Keratinocyte (primary cell): ENCODE measurements around the gene SEC14L3. TPM values are rescaled to one million over a fixed set of nuclear protein-coding genes. Genes with fewer than 3 reads are reported as not detected.
A peak's percentile ranks its signal among the peaks of the same experiment; 100 is the strongest.

Experiments
- DNase-seq: peaks from one replicate; pipeline ENCODE4 v3.0.0-alpha.2; 2011; ENCODE audit warnings: low read depth, missing footprints, low spot score
- FAIRE-seq: peaks from 2 replicates; lab custom pipeline; 2011; peaks lifted over from hg19 to GRCh38; lab: Jason Lieb, UNC
- H2AFZ ChIP-seq: 2 replicates; pipeline ENCODE4 v1.6.0; 2012; ENCODE audit warnings: low read length, control low read depth, inconsistent platforms; ENCODE audit not compliant: control insufficient read depth
- H3K27ac ChIP-seq: 2 replicates; pipeline ENCODE4 v1.5.1; 2011; ENCODE audit warnings: low read length; ENCODE audit not compliant: control insufficient read depth, insufficient read depth
- H3K27me3 ChIP-seq: 3 replicates; pipeline ENCODE4 v1.6.0; 2011; ENCODE audit warnings: low read length; ENCODE audit not compliant: control insufficient read depth, insufficient read depth; ENCODE audit errors: extremely low read depth
- H3K36me3 ChIP-seq, 2 experiments: 2 replicates in 1 of 2; 3 replicates in 1 of 2; pipeline ENCODE4 v1.5.1; 2011; ENCODE audit warnings: low read length in 2 of 2, mild to moderate bottlenecking in 1 of 2; ENCODE audit not compliant: control insufficient read depth in 2 of 2, insufficient read depth in 2 of 2; ENCODE audit errors: extremely low read depth in 1 of 2
- H3K4me1 ChIP-seq: 3 replicates; pipeline ENCODE4 v1.5.1; 2011; ENCODE audit warnings: low read length; ENCODE audit not compliant: control insufficient read depth, insufficient read depth; ENCODE audit errors: extremely low read depth
- H3K4me2 ChIP-seq: 3 replicates; pipeline ENCODE4 v1.6.0; 2011; ENCODE audit warnings: low read depth, low read length; ENCODE audit not compliant: control insufficient read depth, insufficient read depth; ENCODE audit errors: extremely low read depth
- H3K4me3 ChIP-seq, 3 experiments: fragments of 200-600 bp in 1 of 3; sonication (generic) in 1 of 3; 2 replicates in 2 of 3; 3 replicates in 1 of 3; pipeline ENCODE4 v1.5.1; 2011 to 2016; ENCODE audit warnings: low read length in 3 of 3, mild to moderate bottlenecking in 3 of 3, control low read depth in 2 of 3, inconsistent platforms in 1 of 3, low read depth in 1 of 3, mixed read lengths in 1 of 3, mixed run types in 1 of 3, moderate library complexity in 1 of 3; ENCODE audit not compliant: control insufficient read depth in 2 of 3, insufficient read depth in 2 of 3; ENCODE audit errors: extremely low read depth in 1 of 3
- H3K79me2 ChIP-seq: 2 replicates; pipeline ENCODE4 v1.6.0; 2012; ENCODE audit warnings: low read length; ENCODE audit not compliant: control insufficient read depth, insufficient read depth
- H3K9ac ChIP-seq: 3 replicates; pipeline ENCODE4 v1.6.0; 2011; ENCODE audit warnings: low read length; ENCODE audit not compliant: control insufficient read depth, insufficient read depth; ENCODE audit errors: extremely low read depth
- H3K9me1 ChIP-seq: 3 replicates; pipeline ENCODE4 v1.6.0; 2011; ENCODE audit warnings: low read length; ENCODE audit not compliant: control insufficient read depth, insufficient read depth; ENCODE audit errors: extremely low read depth
- H3K9me3 ChIP-seq: 2 replicates; pipeline ENCODE4 v1.5.1; 2012; ENCODE audit warnings: low read depth, low read length; ENCODE audit not compliant: control insufficient read depth
- H4K20me1 ChIP-seq: 3 replicates; pipeline ENCODE4 v1.6.0; 2011; ENCODE audit warnings: low read length; ENCODE audit not compliant: control insufficient read depth, insufficient read depth; ENCODE audit errors: extremely low read depth
- EZH2 ChIP-seq: IDR thresholded peaks from one replicate; pipeline ENCODE4 v1.6.1; 2012; ENCODE audit warnings: inconsistent platforms, mild to moderate bottlenecking, low read length, moderate library complexity
- dilution Hi-C: fragments of 300-500 bp; cut with MboI; formaldehyde crosslinking; loops from one replicate; pipeline ENCODE4 v1.7.0; 2020; ENCODE audit warnings: low sequenced_read_pairs; ENCODE audit not compliant: extremely low pct_ligation_motif_present
- polyA plus RNA-seq, 5 experiments: library from polyadenylated mRNA; depleted of rRNA in 3 of 5; stranded (reverse) in 3 of 5; stranded (forward) in 1 of 5; unstranded in 1 of 5; fragments of >200 nt; gene quantifications; 1 replicate in 1 of 5; 2 replicates in 3 of 5; 3 replicates in 1 of 5; pipeline versions ENCODE4 v1.2.1 to v1.2.3, GENCODE V29; 2011 to 2012; ENCODE audit warnings: missing spikeins in 2 of 5, low read depth in 1 of 5, low replicate concordance in 1 of 5
- TF ChIP-seq, protein P1 (sequence below), 3 experiments: IDR thresholded peaks in 1 of 3; conservative IDR thresholded peaks in 1 of 3; optimal IDR thresholded peaks in 1 of 3; 2 replicates in 2 of 3; 3 replicates in 1 of 3; pipeline versions ENCODE3 to v1.5.1; 2011; ENCODE audit warnings: low read length in 3 of 3, mild to moderate bottlenecking in 3 of 3, moderate library complexity in 2 of 3, control low read depth in 1 of 3, inconsistent platforms in 1 of 3; ENCODE audit not compliant: insufficient read depth in 2 of 3; ENCODE audit errors: extremely low read depth in 1 of 3

SEC14L3 gene
- polyA plus RNA-seq, 1 donor (not counting 4 experiments of a cell fraction or from before 2014, with no cell fraction given), result not detected

GRCh38 chr22:30434843-30435242 lies 37.0 kb downstream of the SEC14L3 start:
- Histone ChIP-seq H3K79me2 (no peaks in the 10 kb centered on the region), H3K4me2 (no peak overlapping the region), H3K9me1 (no peaks in the 10 kb centered on the region), H3K9me3 (no peaks in the 10 kb centered on the region), H2AFZ (no peak overlapping the region), H4K20me1 (no peaks in the 10 kb centered on the region), H3K9ac (no peak overlapping the region), H3K4me1 (peaks cover 20% of the 10 kb centered on the region), H3K27ac (no peak overlapping the region), H3K4me3 (no peak overlapping the region), H3K27me3 (no peaks in the 10 kb centered on the region), H3K36me3 (no peaks in the 10 kb centered on the region)
- TF ChIP-seq, protein P1, sequence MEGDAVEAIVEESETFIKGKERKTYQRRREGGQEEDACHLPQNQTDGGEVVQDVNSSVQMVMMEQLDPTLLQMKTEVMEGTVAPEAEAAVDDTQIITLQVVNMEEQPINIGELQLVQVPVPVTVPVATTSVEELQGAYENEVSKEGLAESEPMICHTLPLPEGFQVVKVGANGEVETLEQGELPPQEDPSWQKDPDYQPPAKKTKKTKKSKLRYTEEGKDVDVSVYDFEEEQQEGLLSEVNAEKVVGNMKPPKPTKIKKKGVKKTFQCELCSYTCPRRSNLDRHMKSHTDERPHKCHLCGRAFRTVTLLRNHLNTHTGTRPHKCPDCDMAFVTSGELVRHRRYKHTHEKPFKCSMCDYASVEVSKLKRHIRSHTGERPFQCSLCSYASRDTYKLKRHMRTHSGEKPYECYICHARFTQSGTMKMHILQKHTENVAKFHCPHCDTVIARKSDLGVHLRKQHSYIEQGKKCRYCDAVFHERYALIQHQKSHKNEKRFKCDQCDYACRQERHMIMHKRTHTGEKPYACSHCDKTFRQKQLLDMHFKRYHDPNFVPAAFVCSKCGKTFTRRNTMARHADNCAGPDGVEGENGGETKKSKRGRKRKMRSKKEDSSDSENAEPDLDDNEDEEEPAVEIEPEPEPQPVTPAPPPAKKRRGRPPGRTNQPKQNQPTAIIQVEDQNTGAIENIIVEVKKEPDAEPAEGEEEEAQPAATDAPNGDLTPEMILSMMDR (optimal IDR thresholded peaks at IDR 0.05 in 1 of 3, IDR thresholded peaks at IDR 0.05 in 1 of 3, conservative IDR thresholded peaks at IDR 0.05 in 1 of 3; ENCODE audit: extremely low read depth in 1 of 3, insufficient read depth in 2 of 3, low read length in 3 of 3), result no peak
- TF ChIP-seq EZH2, result no peak
- dilution Hi-C loops, result no loop called here
- DNase-seq, result no peak
- no peak for FAIRE-seq

DNA sequence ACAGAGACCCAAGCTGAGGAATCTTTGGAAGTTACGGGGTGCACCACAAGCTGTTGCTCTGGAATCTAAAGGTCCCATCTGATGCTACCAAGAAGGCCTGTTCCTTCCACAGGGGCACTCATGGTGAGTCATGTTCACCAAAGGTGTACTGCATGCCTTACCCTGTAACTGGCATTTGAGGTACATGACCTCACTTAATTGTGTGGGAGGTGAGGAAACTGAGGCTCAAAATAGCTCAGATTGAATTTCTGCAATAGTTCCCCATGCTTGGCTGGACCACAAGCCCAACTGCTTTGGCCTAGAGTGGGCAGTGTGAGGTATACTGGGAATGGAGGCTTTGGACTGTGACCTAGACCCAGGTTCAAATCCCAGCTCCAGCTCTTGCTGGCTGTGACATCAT lies 38.0 kb downstream of the SEC14L3 start:
- Histone ChIP-seq H3K9ac (no peak overlapping the region), H3K79me2 (no peaks in the 10 kb centered on the region), H3K4me2 (no peak overlapping the region), H2AFZ (no peak overlapping the region), H3K4me3 (no peak overlapping the region), H4K20me1 (no peaks in the 10 kb centered on the region), H3K27me3 (no peaks in the 10 kb centered on the region), H3K9me1 (no peaks in the 10 kb centered on the region), H3K4me1 (peaks cover 15% of the 10 kb centered on the region), H3K9me3 (no peaks in the 10 kb centered on the region), H3K36me3 (no peaks in the 10 kb centered on the region), H3K27ac (no peak overlapping the region)
- no peak for TF ChIP-seq EZH2
- TF ChIP-seq, protein P1 (optimal IDR thresholded peaks at IDR 0.05 in 1 of 3, IDR thresholded peaks at IDR 0.05 in 1 of 3, conservative IDR thresholded peaks at IDR 0.05 in 1 of 3; ENCODE audit: extremely low read depth in 1 of 3, insufficient read depth in 2 of 3, low read length in 3 of 3), result no peak
- DNase-seq (no peak), FAIRE-seq (peak; percentile 32)
- dilution Hi-C loops, result no loop called here
